ENCODE measurements around the gene SREBF2.

The SREBF2 gene

DNA sequence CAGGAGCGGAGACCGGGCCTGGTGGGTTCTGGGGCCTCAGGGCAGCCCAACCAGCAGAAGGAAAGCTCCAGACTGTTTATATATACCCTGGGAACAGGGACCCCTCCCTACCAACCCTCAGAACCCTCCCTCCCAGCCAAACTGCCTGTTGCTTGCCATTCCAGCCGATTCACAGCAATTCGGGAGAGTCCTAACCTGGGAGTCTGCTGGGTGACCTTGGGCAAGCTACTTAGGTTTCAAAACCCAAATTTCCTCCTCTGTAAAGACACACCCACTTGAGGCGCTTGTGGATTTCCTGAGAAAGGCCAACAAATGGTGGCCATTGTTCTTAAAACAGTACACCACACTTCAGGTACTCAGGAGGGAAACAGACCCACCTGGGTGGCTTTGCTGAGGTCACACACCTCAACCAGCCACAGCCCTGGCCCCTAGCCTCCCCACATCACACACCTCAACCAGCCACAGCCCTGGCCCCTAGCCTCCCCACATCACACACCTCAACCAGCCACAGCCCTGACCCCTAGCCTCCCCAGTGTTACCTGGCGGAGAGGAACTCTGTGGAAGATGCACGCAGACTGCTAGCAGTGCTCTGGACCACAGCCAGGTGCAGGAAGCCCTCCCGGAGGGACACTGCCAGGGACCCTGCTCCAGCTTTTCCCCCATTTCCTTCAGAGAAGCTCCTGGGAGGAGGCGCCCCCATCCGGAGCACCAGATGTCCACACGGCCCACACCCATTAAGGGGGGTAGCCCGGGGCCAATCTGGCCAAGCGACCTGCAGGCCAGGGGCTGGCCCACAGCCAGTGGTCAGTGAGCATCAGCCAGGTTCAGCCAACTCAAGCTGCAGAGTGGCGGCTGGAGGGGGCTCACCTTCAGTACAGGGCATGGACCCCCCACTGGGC lies 75.8 kb downstream of the SREBF2 start:
- no peak for DNase-seq (ENCODE audit: low read depth)

DNA sequence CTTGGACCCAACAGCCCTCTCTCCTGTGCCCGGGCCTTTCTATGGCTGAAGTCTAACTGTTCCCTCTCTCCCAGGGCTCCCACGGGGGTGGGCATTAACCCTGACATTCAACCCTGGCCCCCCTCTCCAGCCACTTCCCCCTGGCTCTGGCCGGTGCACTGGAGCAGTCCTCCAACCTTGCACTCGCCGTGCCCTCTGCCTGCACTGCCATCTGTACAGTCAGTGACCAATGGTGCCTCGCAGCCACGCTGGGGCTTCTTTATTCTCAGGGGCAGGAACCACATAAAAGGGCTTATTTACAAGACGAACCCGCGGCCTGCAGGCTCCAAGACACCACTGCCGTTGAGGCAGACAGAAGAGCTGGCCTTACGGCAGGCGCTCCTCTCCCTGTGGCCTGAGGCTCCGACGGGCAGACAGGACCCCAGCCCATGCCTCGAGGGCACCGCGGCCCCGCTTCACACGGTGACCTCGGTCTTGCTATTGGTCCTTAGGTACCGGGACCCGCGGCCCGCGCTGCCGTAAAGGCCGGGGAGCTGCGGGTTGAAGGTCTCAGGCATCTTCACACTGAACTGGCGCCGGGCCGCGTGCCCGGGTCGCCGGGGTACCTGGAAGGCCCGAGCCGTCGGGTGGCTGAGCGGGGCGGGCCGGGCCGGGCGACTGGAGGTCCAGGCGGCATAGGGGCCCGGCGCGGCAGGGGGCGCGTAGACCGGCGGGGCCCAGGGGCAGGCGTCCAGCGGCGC lies 76.6 kb downstream of the SREBF2 start:
- DNase-seq (ENCODE audit: low read depth): no peak

DNA sequence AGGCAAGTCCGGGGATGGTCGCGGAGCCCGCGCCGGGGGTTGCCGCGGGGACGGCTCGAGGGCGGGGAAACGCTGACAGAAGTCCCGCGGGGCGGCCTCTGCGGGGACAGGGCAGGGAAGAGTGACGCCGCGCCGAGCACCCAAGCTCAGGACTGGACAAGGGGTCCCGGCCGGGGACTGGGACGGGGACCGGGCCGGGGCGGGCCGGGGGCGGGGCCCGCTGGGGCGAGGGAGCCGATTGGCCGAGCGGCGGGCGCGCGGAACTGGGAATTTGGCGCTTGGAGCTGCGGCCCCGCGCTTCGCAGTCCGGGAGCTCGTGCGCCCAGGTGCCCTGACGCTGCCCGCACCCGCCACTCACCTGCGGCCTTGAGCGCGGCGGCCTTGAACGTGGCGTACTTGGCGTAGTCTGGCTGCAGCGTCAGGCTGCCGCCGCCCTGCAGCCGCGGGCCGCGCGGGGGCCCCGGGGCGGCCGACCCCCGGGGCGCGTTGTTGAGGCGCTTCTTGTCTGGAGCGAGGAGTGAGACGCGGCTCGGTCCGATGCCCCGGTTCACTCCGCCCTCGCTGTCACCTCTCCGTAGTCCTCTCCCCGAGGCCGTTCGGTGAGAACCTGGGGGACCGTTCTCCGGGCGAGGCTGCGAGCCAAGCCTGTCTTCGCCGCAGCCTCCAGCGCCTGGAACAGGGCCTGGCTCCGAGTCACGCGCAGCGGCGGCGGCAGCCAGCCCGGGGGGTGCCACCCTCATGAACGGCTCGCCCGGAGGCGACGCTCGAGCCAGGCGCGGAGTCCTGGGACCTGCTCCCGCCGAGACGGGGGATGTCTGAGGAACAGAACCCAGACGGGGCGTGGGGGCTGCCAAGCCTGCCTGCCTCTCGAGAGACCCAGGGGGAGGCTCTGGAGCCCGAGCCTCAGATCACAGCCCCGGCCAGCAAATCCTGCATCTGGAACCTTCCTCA lies 77.4 kb downstream of the SREBF2 start:
- DNase-seq (ENCODE audit: low read depth): no peak

DNA sequence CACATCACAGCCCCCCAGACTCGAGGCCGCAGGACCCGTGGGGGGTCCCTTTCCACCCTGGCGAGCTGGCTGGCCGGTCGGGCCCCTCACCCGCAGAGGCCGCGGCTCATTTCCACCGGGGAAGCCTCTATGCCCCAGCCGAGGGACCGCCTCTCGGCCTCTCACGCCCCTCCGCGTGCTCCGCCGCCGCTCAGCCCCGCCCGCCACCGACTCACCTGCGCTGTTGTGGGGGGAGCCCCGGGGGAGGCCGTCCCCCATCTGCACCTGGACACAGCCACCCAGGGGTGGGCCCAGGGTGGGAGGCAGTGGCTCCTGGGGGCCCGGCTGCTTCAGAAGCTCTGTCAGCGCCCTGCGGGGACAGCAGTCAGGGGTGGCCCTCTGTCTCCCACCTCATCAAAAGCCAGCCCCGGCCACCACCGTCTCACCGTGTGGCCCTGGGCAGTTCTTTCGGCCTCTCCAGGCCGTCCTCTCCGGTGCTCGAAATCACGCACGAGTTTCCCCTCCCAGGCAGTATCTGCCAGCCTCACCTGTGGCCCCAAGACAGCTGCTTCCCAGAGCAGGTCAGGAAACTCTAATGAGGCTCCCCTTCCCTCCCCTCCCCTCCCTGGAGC lies 78.2 kb downstream of the SREBF2 start:
- no peak for DNase-seq (ENCODE audit: low read depth)

DNA sequence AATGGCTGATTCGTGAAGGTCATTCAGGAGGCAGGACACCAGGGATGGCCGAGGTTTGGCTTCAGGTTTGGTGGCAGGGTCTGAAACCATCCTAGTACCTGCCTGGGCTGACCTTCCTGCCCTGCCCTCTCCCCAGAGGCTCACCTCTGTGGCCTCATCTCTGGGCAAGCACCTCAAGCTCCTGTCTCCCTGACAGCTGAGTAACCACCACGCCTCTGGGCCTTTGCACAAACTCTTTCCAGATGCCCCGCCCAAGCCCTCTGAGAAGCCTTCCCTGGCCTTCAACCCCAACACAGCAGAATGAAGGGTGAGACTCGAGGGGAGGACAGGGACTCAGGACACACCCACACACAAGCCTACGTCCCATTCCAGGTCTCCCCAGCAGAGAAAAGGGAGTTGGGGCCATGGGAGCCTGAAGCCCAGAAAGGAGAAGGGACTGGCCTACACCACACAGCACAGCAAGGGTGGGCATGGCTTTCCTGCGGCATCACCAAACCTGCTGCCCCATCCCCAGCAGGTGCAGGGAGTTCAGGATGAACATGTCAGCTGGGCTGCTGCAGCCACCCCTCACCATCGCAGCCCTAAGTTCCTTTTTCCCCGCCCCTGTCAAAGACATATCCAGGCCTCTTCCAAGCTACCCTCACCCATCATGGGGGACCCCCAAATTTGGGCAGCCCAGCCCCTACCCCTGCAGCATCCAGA lies 79.6 kb downstream of the SREBF2 start:
- DNase-seq (ENCODE audit: low read depth): no peak

DNA sequence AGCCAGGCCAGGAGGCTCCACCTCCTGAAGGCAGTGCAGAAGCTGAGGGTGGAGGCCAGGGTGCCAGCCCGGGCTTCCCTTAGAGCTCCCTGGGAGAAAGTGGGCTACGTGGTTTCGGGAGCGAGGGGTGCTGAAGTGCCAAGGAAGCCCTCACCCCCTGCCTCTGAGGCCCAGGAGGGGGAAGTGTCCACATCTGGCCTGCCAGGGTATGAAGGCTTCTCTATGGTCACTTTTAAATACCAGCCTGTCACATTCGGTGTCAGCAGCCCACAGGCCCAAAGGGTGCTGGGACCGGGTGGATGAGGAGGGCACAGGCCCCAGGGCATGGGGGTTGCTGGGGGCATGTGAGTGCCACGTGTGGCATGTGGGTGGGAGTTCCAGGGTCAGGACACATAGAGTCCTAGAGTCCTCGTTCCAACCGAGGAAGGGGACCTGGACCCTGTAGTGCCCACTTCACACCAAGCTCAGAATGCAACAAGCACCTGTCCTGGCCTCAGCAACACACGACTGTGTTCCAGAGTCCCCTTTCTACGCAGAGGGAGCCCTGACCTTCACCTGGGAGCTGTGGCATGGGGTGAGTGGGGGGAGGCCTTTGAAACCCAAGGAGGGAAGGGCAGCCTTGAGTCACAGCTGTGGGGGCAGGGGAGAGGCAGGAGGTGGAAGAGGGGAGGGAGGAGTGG lies 80.3 kb downstream of the SREBF2 start:
- DNase-seq (ENCODE audit: low read depth): no peak

DNA sequence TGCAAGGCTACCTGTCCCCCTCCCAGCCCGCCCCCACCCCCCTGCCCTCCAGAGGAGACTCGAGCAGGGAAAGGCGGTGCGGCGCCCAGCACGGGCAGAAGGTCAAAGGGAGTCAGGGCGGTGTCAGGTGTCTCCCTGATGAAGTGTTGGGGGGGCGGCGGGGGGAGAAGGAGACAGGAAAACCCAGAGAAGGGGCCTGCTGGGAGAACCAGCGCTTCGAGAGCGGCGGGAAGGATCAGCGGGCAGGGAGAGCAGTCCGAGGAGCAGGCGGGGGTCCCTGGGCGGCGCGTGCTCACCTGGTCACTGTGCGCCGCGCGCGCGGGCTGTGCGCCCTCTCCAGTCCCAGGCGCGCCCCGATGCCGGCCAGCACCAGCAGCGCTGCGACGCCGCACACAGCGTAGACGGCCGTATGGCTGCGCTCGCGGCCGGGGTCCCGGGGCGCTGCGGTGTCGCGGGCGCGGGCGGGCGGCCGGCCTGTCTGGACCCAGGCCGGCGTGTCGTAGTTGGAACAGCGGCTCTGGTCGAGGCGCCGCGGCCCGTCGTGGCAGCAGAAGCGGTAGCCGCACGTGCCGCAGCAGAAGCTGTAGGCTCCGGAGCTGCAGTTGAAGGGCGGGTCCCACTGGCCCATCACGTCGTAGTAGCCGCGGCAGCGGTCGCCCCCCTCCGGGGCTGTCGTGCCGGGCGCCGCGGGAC lies 81.1 kb downstream of the SREBF2 start:
- no peak for DNase-seq (ENCODE audit: low read depth)

DNA sequence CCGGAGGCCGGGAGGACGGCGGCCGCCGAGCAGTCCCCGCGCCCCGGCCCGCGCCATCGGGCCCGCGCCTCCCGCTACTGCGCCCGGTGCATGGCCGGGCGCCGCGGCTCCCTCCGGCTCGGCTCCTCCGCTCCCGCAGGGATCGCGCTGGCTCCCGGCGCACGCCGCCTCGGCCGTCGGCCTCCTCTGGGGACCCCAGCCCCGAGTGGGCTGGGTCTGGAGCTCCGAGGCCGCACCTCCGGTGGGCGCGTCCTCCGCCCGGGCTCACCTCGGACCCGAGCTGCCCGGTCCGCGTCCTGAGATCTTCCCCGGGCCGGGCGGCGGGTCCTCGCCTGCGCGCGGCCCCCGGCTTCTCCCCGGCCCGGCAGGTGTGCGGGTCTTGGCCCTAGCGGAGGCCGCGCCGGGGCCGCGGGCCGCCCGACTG lies 81.7 kb downstream of the SREBF2 start:
- no peak for DNase-seq (ENCODE audit: low read depth)

DNA sequence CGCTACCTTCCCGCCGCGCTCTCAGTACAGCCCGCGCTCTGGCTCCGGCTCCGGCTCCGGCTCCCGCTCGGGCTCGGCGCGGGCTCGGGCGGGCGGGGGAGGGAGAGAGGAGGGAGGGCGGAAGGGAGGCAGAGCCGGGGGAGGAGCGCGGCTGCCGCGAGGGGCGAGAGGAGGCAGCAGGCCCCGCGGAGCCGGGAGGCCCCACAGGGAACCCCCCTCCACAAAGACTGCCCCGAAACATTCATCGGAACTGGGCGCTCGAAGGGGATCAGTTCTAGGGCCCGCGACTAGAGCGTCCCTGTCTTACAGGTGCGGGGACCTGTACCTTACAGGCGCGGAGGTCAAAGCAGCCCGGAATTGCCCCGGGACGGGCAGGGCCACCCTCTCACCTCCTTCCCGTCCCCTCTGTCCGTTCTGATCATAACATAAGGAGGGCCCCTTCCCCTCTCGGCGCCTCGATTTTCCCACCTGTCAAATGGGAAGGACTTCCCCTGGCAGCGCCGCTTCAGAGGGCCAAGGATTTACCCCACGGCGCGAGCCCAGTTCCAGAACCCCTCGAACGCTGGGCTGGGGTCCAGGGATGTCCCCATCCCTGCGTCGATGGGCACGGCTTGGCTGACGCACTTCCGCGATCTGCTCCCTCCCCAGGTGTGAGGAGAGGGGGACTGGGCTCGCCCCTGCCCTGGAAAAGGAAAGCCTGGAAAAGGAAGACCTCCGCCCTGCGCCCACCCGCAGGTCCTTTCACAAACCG lies 82.3 kb downstream of the SREBF2 start, which contains the start of gene SHISA8:
Gene SHISA8, minus strand, starts transcription at position 40 of the 751 bp plus-strand sequence. CDS start 407 bp downstream, outside the sequence.
- peak; percentile 50 for DNase-seq (ENCODE audit: low read depth)

DNA sequence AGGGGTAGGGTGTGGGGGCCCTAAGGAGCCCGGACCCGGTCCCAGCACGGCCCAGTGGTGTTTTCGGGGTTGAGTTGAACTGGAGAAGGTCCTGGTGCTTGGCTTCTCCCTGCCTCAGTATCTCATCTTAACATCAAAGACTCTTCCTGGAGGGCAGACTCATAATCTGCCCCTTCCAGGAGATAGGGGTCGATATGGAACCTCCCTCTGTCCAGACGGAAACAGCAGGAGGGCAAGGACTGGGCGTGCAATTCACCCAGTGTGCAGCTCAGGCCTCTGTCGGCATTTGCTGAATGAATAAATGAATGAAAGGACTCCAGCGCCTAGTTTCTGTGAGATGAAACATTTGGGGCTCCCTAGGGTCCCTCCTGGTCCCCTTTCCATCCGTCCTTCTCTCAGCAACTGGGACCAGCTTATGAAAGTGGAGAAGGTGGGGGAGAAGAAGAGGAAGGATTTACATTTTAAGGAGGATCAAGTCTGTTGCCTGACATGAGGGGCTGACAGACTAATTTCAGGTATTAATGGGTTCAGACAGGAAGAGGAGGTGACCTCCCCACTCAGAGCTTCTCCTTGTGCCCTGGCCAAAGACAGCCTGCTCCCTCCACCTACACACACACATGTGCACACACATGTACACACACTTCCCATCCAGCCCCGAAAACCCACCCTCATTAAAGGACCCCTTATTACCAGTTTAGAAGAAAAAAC lies 83.0 kb downstream of the SREBF2 start:
- no peak for DNase-seq (ENCODE audit: low read depth)

DNA sequence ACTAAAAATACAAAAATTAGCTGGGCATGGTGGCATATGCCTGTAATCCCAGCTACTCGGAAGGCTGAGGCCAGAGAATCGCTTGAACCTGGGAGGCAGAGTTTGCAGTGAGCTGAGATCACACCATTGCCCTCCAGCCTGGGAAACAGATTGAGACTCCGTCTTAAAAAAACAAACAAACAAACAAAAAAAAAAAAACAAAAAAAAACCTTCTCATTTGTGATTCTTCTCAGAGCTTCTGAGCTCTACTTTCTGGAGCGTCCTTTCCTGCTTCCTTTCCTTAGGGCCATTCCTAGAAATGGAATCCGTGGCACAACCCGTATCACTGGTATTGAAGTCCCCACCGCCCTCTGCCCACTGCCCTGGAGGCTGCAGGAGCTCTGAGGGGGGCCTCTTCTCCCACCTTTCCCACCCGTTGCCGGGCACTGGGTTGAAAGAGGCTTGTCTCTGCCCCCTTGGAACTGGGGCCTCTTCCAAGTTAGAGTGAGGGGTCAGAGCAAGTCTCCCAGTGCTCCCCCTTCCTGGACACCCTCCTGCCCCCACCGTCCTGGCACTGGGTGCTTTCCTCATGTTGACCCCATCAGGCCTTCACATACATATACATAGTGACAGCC lies 83.9 kb downstream of the SREBF2 start:
- no peak for DNase-seq (ENCODE audit: low read depth)

DNA sequence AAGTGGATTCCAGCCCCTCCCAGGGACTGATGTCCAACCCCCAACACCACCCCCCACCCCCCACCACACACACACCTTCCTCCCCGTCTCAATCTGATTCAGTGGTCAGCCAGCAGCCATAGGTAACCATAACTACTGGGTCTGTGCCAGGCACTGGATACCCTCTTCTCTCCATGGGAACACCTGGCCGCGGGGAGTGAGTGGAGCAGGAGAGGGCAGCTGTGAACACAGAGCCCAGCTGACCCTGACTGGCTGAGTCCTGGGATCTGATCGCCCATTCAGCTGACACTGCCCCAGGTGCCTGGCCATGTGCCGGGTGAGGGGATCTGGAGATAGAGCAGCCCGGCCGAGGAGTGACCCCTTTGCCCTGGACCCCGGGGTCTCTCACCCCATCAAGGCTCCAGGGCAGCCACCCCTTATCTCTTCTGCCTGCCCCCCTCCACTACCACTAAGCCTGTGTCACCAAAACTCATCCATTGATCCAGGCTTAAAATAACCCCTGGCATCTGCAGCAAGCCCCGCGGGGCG lies 84.5 kb downstream of the SREBF2 start:
- DNase-seq (ENCODE audit: low read depth): no peak

DNA sequence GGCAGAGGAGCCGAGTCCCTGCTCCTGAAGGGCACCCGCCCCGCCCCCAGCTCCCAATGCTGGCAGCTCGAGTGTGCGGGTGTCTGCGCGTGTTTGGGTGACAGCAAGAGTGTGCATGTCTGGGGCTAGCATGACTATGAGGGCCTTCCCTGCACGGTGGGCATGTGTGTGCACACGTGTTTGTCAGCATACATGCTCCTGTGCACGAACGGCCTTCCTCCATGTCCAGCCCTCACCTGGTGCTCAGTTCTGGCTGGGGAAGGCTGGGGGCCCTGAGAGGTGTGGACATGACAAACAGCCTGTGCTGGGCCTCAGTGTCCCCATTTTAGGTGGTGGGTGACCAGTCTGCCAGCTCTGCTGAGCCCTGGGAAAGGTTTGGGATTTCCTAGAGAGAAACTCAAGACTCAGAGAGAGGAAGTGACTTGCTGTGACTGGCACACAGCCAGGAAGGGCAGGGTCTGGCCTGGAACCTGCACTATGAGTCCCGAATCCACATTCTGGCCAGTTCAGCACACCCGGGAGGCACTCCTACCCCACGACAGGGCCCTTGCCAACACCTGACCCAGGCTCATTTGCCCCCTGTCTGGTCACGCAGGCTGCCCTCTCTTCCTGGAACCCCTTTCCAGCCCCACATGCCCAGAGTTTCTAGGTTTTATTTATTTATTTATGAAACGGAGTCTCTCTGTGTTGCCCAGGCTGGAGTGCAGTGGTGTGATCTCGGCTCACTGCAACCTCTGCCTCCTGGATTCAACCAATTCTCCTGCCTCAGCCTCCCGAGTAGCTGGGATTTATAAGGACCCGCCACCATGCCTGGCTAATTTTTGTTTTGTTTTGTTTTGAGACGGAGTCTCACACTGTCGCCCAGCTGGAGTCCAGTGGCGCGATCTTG lies 85.2 kb downstream of the SREBF2 start:
- no peak for DNase-seq (ENCODE audit: low read depth)

DNA sequence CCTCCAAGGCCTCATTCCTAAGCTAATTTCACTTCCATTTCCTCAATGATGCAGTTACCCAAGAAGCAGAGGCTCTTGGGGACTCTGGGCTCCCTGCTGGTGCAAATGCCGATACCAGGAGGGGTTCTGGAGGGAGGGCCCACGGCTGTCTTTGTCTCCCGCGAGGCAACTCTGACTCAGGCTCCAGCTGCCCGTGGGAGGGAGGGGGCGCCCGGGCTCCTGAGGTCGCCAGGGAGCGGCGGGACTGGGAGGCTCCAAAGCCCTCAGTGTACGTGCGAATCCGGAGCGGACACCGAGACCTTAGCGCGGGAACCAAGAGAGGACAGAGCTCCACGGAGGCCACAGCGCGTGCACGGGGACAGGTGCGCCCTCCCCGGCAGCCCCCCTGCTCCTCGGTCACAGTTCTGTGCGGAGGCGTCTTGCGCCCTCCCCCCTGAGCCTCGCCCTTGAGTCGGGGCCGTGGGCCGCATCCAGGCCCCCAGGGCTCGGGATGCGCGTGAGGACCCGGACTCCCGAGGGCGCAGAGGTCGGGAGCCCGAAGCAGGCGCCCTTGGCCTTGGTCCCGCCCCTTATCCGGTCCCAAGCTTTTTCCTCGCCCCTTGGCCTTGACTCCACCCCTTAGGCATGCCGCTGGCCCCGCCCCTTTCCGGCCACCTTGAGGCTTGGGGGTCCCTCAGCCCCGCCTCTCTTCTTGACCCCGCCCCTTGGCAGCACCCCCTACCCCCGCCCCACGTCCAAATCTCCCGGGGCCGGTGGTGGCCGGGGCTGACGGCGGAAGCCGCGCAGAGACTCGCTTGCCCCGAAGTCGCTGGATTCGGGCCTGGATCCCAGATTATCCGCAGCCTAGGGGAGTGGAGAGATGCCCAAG lies 86.7 kb downstream of the SREBF2 start:
- DNase-seq (ENCODE audit: low read depth): no peak

DNA sequence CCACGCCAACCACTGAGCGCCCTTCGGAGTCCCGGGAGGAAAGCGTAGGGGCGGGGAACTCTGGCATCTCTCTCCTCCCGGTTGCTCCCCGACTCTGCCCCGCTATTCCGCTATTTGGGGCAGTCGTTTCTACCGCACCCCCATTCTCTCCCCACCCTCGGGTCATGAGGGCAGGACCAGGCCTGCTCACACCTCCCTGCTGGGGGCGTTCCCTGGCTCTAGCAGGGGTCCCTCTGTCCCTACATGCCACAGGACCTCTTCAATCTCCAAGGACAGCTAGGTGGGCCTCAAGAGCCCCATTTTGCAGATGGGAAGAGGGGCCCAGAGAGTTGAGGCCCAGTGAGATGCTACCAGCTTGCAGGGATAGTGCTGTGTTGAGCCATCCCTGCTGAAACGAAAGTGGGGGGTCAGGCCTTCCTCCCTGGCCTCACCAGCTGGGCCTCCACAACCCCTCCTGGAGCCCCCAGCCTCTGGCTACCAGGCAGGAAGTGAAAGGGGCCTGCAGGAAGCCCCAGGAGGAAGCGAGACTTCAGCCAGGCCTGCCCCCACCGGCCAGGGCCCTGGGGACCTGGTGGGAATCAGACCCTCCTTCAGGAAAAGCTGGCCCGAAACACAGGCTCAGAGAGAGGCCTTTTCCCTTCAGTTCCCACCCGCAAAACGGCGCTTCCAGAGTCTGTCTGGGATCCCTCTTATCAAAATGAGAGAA lies 87.5 kb downstream of the SREBF2 start:
- DNase-seq (ENCODE audit: low read depth): no peak
